GM21528 (cell line): ENCODE data around the gene C1QTNF9.
A peak's percentile ranks its signal among the peaks of the same experiment; 100 is the strongest.
"Not testable (repeated sequence)": the region's sequence is repeated elsewhere in the genome, so short reads cannot be mapped to it uniquely, and the experiment has no call there.

Experiments
- ATAC-seq: cut with Tn5 transposase; IDR thresholded peaks from one replicate; pipeline ENCODE4 v1.9.1; 2021; ENCODE audit warnings: mild to moderate bottlenecking, moderate library complexity; ENCODE audit not compliant: unreplicated experiment, low FRiP score

C1QTNF9 gene, protein sequence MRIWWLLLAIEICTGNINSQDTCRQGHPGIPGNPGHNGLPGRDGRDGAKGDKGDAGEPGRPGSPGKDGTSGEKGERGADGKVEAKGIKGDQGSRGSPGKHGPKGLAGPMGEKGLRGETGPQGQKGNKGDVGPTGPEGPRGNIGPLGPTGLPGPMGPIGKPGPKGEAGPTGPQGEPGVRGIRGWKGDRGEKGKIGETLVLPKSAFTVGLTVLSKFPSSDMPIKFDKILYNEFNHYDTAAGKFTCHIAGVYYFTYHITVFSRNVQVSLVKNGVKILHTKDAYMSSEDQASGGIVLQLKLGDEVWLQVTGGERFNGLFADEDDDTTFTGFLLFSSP

GRCh38 chr13:24309300-24309699 is at the start of gene C1QTNF9:
TSS of gene C1QTNF9 (plus strand) at chr13:24309580. CDS start at chr13:24316004, 6,424 bp downstream.
- ATAC-seq, result not testable (repeated sequence)

DNA sequence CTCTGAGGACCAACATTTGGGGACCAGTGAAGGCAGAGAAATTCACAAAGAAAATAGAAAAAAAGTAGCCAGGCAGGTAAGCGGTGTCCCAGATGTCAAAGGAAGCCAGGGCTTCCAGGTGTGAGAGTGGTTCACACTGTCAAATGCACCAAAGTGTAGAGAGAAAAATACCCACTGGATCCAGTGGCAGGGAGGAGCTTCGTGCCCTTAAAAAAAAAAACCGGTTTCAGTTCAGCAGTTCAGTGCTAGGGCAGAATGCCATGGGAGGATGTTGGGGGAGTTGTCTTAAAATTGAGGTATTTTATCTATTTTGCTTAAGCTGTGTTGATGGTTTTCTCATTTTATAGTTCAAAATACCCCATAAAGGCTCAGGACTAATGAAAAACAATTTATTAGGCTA is 47.8 kb upstream of the C1QTNF9 start:
- ATAC-seq, result no peak

- ATAC-seq, result no peak
Measured at GRCh38 chr13:24263632-24264031, 45.7 kb upstream of the C1QTNF9 start.

DNA sequence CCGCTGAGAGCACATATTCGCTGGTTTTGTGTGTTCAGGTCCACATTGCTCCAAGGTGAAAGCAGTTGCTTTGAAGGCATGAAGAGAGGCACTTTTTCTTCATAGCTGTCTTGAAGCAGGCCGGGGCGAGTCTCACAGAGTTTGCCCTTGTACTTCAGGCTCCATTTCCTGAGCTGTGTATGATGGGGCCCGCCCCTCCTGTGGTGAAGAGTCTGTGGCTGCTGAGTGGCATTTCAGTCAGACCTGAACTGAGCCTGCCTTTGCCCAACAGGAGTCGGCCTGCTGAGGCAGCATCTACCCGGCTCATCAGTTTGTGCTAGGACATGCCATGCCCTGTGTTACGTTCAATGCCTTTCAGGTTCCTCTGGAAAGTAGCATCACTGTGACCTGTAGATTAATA is 44.4 kb upstream of the C1QTNF9 start:
- ATAC-seq, result no peak

GRCh38 chr13:24265453-24265852 is 43.9 kb upstream of the C1QTNF9 start:
- no peak for ATAC-seq

DNA sequence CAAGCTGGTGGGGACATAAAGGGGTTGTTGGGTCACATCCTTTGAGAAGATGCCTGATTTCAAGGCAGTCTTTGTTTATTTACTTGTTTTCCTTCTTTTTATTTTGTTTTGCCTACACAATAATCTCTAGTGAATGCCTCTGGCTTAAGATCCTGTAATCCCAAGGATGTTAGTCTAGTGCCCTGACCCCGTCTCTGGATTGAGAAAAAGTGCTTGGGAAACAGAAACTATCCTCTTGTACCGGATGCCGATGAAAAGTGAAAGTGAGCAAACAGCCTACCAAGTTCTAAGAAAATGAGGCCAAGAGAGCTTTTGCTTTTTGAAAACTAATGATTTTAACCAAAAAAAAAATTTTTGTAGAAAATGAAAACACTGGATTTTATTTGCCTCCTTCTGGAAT is 42.1 kb upstream of the C1QTNF9 start:
- no peak for ATAC-seq

DNA sequence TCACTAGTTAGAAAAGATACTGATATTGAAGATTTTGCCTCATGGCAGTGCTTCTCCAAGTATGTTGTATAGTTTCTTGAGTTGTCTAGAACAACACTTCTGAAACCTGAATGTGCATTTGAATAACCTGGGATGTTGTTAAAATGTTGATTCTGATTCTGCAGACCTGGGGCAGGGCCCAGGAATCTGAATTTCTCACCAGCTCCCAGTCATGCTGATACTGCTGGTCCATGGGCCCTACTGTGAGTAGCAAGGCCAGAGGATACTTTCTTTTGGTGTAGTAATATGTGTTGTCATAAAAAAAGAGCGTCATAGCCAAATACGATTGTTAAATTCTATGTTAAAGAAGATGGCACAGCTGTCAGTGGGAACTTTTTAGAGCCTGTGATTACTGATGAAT is 41.6 kb upstream of the C1QTNF9 start:
- ATAC-seq, result no peak

DNA sequence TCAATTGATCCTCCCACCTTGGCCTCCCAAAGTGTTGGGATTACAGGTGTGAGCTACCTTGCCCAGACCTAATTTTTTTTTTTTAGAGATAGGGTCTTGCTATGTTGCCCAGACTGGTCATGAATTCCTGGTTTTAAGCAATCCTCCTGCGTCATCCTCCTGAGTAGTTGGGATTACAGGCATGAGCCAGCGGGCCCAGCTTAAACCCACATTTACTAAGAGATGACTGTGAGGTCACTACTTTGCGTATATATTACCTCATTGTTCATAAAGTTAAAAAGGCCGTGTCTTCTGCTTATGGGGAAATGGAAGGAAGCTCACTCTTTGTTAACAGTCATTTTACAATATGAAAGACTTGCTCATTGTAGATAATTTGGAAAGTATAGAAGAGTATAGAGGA is 39.6 kb upstream of the C1QTNF9 start:
- no peak for ATAC-seq

- ATAC-seq, result peak; percentile 55
Measured at GRCh38 chr13:24270639-24271141, 38.7 kb upstream of the C1QTNF9 start.

GRCh38 chr13:24271231-24271600 is 38.2 kb upstream of the C1QTNF9 start:
- ATAC-seq, result no peak

GRCh38 chr13:24271601-24272451 is 37.6 kb upstream of the C1QTNF9 start:
- ATAC-seq, result peak; percentile 49

DNA sequence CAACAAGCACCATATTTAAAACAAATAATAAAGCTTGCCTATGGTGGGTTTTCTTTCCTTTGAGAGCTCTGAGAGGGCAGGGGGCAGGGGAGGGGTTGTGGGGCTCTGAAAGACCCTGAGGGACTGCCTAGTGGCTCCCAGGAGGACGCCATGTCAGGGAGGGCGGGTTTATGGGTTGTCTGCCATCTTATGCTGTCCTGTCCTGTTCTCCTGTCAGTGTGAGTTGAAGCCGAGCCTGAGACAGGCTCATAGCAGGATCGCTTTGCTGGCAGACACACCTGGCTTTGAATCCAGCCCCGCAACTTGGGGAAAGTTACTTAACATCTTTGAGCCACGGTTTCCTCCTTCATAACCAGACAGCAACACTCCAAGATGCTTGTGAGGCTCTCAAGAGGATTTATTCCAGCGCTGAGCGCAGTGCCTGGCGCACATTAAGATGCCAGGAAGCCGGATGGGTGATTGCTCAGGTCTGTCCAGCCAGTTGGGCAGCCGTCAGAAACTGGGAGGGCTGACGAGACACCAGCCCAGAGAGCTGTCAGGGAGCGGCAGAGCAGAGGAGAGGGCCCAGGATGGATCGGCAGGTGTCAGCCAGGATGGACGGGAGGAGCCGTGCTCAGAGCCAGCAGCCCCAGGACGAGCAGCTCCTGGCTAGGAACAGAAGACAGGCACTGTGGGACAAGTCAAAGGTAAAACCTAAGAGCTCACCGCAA is 36.8 kb upstream of the C1QTNF9 start:
- ATAC-seq, result no peak

DNA sequence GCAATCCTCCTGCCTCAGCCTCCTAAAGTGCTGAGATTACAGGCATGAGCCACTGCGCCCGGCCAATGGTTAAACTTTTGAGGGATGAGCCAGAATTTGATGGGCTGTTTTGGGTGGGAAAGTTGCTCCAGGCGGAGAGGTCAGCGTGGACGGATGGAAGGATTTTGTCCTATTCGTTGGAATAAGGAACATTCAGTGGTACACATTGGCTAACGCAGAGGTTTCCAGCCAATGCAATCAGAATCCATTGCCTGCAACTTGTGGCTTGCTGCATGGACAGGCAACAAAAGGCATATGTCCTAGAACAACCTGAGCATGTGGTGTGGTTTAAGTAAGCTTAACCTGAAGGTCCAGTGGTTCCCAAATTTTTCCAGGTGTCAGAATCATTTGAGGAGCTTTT is 35.5 kb upstream of the C1QTNF9 start:
- no peak for ATAC-seq

DNA sequence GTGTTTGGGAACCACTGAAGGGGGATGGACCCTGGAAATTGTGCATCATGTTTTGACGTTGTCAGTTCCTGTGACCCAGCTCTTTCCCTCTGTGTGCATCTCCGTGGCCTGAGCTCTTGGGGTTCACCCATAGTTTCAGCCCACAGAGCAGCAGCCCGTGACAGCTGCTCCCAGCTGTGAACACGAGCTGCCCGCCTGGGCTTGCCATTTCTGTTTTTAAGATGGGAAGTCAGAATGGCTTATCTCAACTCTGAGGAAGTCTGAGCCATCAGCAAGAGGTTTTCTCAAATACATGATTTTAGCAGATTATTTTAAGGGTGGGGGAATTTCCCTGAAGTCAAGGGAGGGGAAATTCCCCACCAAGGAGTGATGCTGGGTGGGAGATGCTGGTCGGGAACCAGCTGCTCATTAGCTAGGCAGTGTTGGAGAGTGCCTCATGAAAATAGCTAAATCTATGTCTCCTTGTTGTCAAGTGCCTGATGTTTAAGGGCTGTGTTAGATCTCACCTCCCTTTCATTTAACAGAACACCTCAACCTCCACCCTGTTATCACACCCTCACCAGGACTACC is 34.8 kb upstream of the C1QTNF9 start:
- ATAC-seq, result peak; percentile 51

- ATAC-seq, result no peak
Measured at GRCh38 chr13:24275041-24275440, 34.3 kb upstream of the C1QTNF9 start.

DNA sequence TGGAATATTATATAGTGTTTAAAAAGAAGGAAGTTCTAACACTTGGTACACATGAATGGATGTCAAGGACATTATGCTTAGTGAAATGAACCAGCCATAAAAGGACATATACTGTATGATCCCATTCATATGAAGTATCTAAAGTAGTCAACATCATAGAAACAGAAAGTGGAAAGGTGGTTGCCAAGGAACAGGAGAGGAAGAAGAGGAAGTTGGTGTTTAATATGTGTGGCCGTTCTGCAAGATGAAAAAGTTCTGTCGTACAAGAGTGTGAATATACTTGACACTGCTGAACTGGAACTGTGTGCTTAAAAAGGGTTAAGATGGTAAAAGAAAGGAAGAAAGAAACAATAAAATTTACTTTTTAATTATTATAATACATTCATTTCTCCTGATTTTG is 33.1 kb upstream of the C1QTNF9 start:
- ATAC-seq, result no peak

DNA sequence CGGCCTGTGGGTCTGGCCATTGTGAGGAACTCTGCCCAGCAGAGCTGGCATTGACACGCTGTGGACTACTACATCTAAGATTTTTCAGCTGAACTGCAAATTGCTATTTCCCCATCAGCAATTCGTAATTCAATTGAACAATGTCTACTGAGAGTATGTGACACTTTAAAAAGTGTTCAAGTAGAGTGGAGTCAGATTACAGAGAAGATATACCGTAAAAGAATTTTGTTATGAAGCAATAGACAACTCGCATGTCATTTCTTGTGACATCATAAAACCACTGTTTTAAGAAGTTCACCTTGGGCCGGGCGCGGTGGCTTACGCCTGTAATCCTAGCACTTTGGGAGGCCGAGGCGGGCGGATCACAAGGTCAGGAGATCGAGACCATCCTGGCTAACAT is 32.5 kb upstream of the C1QTNF9 start:
- ATAC-seq, result no peak

DNA sequence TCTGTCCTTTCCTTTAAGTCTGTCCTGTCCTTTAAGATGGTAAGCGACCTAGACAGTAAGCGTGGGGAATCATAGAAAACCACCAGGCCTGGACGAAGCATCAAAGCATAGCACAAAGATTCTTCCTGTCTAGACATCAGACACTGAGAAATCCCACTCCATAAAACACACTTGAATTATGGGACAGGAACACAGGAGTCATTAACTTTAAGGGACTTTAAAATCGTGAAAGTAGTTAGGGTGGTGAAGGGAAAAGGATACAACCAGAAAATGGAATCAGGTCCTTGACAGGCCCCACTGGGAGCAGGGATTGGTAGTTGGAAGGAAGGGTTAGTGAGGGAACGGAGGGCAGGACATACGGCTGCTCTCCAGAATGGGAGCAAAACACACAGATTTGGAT is 31.6 kb upstream of the C1QTNF9 start:
- ATAC-seq, result no peak

DNA sequence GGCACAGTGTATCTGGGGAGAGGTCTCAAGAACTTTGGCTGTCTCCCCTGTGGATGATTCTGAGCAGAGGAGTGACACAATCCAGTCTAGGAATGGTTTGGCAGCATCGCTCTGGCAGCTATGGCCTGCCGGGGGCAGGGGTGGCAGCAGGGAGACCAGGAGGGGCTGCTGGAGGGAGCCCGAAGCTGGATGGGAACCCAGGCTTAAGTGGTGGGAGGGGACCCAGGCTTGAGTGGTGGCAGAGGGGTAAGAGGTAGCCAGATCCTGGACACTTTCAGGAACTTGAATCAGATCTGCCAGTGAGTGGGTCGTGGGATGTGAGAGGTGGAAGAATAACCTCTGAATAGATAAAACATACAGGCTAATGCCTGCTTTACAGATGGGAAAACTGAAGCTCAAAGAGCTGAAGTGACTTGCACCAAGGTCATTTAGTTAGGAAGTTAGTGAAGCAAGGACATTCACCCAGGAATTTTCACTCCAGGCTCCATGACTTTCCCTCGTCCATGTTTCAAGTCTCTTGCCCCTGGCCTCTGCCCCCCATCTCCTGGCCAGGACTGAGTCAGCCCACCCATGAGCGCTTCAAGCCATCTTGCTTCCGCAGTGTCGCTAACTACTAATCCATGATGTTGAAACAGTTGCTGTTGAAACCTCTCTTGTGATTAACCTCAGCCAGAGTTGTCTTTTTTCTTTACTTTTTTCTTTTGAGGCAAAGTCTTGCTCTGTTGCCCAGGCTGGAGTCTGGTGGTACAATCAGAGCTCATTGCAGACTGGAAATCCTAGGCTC is 29.9 kb upstream of the C1QTNF9 start:
- ATAC-seq, result no peak

- no peak for ATAC-seq
Measured at GRCh38 chr13:24280720-24281119, 28.7 kb upstream of the C1QTNF9 start.
